Subcutaneous abdominal adipose tissue (tissue), 5 donors: ENCODE measurements around the gene GYS2.

Experiments
- H3K27ac ChIP-seq: one replicate; pipeline ENCODE4 v1.7.0; 2013; ENCODE audit warnings: low read depth, mild to moderate bottlenecking, inconsistent platforms, low read length, moderate library complexity
- H3K27me3 ChIP-seq, 5 donors: one replicate each; pipeline ENCODE4 v1.7.0; 2013; ENCODE audit warnings: low read length in 5 of 5, inconsistent platforms in 1 of 5; ENCODE audit not compliant: control insufficient read depth in 5 of 5, insufficient read depth in 4 of 5
- H3K36me3 ChIP-seq, 5 donors: one replicate each; pipeline ENCODE4 v1.7.0; 2013; ENCODE audit warnings: low read length in 5 of 5; ENCODE audit not compliant: control insufficient read depth in 5 of 5, insufficient read depth in 5 of 5
- H3K4me1 ChIP-seq, 5 donors: one replicate each; pipeline ENCODE4 v1.7.0; 2013; ENCODE audit warnings: low read length in 5 of 5, mild to moderate bottlenecking in 3 of 5, moderate library complexity in 1 of 5; ENCODE audit not compliant: control insufficient read depth in 5 of 5, insufficient read depth in 5 of 5
- H3K4me3 ChIP-seq, 5 donors: one replicate each; pipeline ENCODE4 v1.7.0; 2013; ENCODE audit warnings: low read length in 5 of 5, low read depth in 1 of 5
- H3K9ac ChIP-seq, 5 donors: one replicate each; pipeline ENCODE4 v1.7.0; 2013; ENCODE audit warnings: low read length in 5 of 5, mild to moderate bottlenecking in 4 of 5, moderate library complexity in 3 of 5
- H3K9me3 ChIP-seq, 5 donors: one replicate each; pipeline ENCODE4 v1.7.0; 2013; ENCODE audit warnings: low read length in 5 of 5; ENCODE audit not compliant: control insufficient read depth in 5 of 5
- donor health status: healthy.
- donor health status: healthy.
- donor health status: healthy.
- donor health status: healthy.
- donor health status: healthy.

Gene GYS2

DNA sequence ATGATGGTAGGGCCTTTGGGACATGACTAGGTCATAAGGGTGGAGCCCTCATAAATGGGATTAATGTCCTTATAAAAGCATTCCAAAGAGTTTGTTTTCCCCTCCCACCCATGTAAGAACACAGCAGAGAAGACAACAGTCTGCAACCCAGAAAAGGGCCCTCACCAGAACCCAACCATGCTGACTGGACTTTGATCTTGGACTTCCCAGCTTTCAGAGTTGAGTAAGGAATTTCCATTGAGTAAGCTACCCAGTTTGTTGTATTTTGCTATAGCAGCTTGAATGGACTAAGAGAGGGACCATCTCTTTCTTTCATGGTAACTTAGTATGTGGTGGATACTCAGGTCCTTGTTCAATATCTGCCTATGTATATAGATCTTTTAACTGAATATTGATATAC lies 81.5 kb downstream of the GYS2 start:
- peaks cover 0 to 4% (median 0%) of the 10 kb centered on the region in 5 donors for H3K27me3 ChIP-seq
- no peak overlapping the region for H3K27ac ChIP-seq
- no peak overlapping the region for H3K9ac ChIP-seq
- H3K4me3 ChIP-seq = no peak overlapping the region
- H3K4me1 ChIP-seq = peaks cover 0 to 16% (median 14%) of the 10 kb centered on the region in 5 donors
- H3K9me3 ChIP-seq = peaks cover 0 to 2% (median 0%) of the 10 kb centered on the region in 5 donors
- H3K36me3 ChIP-seq = peaks cover 0 to 3% (median 0%) of the 10 kb centered on the region in 5 donors

DNA sequence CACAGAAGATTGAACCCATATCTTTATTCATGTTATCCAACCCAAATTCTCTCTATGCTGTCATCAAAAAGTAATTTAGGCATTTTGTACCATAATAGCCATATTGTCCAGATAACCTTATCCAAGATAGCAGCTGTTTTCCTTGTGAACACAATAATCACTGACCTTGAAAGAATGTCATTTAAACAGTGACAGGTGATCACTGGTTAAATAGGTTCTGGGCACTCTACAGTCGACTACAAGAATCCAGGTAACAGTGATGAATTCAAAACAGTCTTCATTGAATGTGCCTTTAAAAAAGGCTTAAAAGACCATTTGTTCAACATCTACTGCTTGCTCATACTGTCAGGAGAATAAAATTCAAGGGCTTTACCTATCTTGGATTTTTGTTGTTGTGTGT lies 83.1 kb downstream of the GYS2 start:
- H3K27me3 ChIP-seq = no peaks in the 10 kb centered on the region
- H3K4me3 ChIP-seq = no peak overlapping the region
- H3K36me3 ChIP-seq = peaks cover 3 to 16% (median 7%) of the 10 kb centered on the region in 5 donors
- peaks cover 0 to under 1% (median 0%) of the 10 kb centered on the region in 5 donors for H3K4me1 ChIP-seq
- no peak overlapping the region for H3K27ac ChIP-seq
- H3K9me3 ChIP-seq = peaks cover 0 to 2% (median 0%) of the 10 kb centered on the region in 5 donors
- no peak overlapping the region for H3K9ac ChIP-seq

GRCh38 chr12:21518451-21518850 lies 86.2 kb downstream of the GYS2 start:
- Histone ChIP-seq H3K4me3 (no peak overlapping the region), H3K27ac (no peak overlapping the region), H3K4me1 (no peaks in the 10 kb centered on the region)

GRCh38 chr12:21516281-21516680 lies 88.4 kb downstream of the GYS2 start:
- Histone ChIP-seq H3K36me3 (peaks cover 31 to 52% (median 45%) of the 10 kb centered on the region in 5 donors), H3K27ac (no peak overlapping the region), H3K9ac (no peak overlapping the region), H3K27me3 (no peaks in the 10 kb centered on the region), H3K4me1 (no peaks in the 10 kb centered on the region), H3K9me3 (no peaks in the 10 kb centered on the region), H3K4me3 (no peak overlapping the region)

More at GRCh38 chr12:21518451-21518850, 86.2 kb downstream of the GYS2 start:
- H3K27me3 ChIP-seq = no peaks in the 10 kb centered on the region
- H3K9me3 ChIP-seq = no peaks in the 10 kb centered on the region
- peaks cover 24 to 42% (median 31%) of the 10 kb centered on the region in 5 donors for H3K36me3 ChIP-seq
- H3K9ac ChIP-seq = no peak overlapping the region

GRCh38 chr12:21509768-21510167 lies 94.9 kb downstream of the GYS2 start:
- H3K4me3 ChIP-seq = no peak overlapping the region
- H3K4me1 ChIP-seq = peaks cover 0 to 8% (median 6%) of the 10 kb centered on the region in 5 donors
- no peaks in the 10 kb centered on the region for H3K27me3 ChIP-seq
- peaks cover 24 to 42% (median 35%) of the 10 kb centered on the region in 5 donors for H3K36me3 ChIP-seq
- no peak overlapping the region for H3K27ac ChIP-seq
- no peak overlapping the region for H3K9ac ChIP-seq
- H3K9me3 ChIP-seq = no peaks in the 10 kb centered on the region

- H3K9me3 ChIP-seq = no peaks in the 10 kb centered on the region
- no peaks in the 10 kb centered on the region for H3K27me3 ChIP-seq
- peaks cover 0 to 22% (median 16%) of the 10 kb centered on the region in 5 donors for H3K4me1 ChIP-seq
- H3K9ac ChIP-seq = no peak overlapping the region
- no peak overlapping the region for H3K4me3 ChIP-seq
- peaks cover 10 to 27% (median 17%) of the 10 kb centered on the region in 5 donors for H3K36me3 ChIP-seq
- no peak overlapping the region for H3K27ac ChIP-seq
Measured at GRCh38 chr12:21507849-21508248, 96.8 kb downstream of the GYS2 start.

GRCh38 chr12:21505888-21506287 lies 98.8 kb downstream of the GYS2 start:
- peaks cover 0 to 34% (median 27%) of the 10 kb centered on the region in 5 donors for H3K4me1 ChIP-seq

GRCh38 chr12:21502872-21503271 lies 101.8 kb downstream of the GYS2 start:
- Histone ChIP-seq H3K9me3 (no peaks in the 10 kb centered on the region), H3K27ac (peak overlapping the region; percentile 91), H3K4me1 (peaks cover 0 to 47% (median 38%) of the 10 kb centered on the region in 5 donors), H3K4me3 (peak overlapping the region; percentile 83 to 98 (median 93)), H3K36me3 (peaks cover 5 to 14% (median 8%) of the 10 kb centered on the region in 5 donors), H3K27me3 (no peaks in the 10 kb centered on the region), H3K9ac (peak overlapping the region in 3 of 5 donors; percentile 90 to 98 (median 95))

More at GRCh38 chr12:21505888-21506287, 98.8 kb downstream of the GYS2 start:
- H3K27me3 ChIP-seq = no peaks in the 10 kb centered on the region
- H3K9me3 ChIP-seq = no peaks in the 10 kb centered on the region
- H3K4me3 ChIP-seq = no peak overlapping the region
- no peak overlapping the region for H3K27ac ChIP-seq
- H3K9ac ChIP-seq = peak overlapping the region in 1 of 5 donors; percentile 30
- peaks cover 3 to 27% (median 11%) of the 10 kb centered on the region in 5 donors for H3K36me3 ChIP-seq

DNA sequence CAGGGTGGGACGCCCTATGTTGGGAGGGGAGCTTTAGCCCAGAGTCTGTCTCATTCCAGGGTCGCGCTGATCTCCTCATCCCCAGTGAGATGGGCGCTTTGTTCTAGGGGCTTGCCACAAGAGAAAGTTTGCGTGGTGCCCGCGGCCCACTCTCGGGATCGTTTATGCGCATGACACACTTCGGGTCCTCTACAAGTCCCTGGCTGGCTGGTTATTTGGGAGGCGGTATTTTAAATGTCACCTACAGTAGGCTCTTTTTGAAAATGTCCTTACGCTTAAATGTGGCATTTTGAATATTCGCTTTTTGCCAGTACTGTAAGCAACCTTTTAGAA lies 102.5 kb downstream of the GYS2 start:
- Histone ChIP-seq H3K4me1 (peaks cover 0 to 47% (median 38%) of the 10 kb centered on the region in 5 donors), H3K27ac (peak overlapping the region; percentile 91), H3K9me3 (no peaks in the 10 kb centered on the region), H3K9ac (peak overlapping the region; percentile 70 to 98 (median 95)), H3K27me3 (no peaks in the 10 kb centered on the region), H3K36me3 (peaks cover 13 to 18% (median 13%) of the 10 kb centered on the region in 5 donors), H3K4me3 (peak overlapping the region; percentile 83 to 98 (median 93))

DNA sequence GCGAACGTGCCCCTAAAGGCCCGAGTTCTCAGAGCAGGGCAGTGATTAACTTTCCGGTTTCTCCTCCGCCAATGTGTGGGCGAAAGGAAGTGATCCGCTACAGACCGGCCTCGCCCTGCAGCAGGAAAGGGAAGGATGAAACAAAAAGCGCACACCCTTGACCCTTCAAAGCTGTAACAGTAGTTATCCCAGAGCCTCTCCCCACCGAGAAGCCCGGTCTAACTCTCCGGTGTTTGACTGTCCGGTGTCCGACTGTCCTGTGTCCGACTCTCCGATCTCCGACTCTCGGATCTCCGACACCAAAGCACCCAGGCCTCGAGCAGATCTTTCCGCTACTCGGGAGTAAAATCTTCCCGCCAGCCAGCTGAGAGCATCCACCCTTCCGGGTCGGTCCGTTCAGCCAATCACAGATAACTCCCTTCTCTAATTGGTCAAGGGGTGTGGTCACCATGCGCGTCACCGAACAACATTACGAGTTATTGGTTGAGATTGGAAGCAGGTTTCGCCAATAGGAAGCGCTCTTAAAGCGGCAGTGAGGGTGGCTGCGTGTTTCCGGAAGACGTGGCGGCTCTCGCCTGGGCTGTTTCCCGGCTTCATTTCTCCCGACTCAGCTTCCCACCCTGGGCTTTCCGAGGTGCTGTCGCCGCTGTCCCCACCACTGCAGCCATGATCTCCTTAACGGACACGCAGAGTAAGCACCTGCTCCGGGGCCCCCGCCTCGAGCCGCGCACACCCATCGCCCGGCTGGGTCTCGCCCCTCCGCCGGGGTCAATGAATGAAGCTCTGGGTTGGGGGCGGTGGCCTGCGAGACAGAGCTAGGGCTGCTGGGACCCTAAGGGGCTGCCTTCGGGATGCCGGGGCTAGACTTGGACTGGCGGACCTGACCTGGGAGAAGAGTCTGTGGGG lies 103.1 kb downstream of the GYS2 start, which contains the start of the genes GOLT1B and RECQL:
GOLT1B (plus strand) TSS at position 532 of the 906 bp plus-strand sequence; CDS start at position 667, 135 bp downstream.
RECQL (minus strand) TSS at position 378 of the 906 bp plus-strand sequence. CDS start 2,065 bp downstream, outside the sequence.
- peaks cover 0 to 47% (median 38%) of the 10 kb centered on the region in 5 donors for H3K4me1 ChIP-seq

More for the DNA sequence above, 103.1 kb downstream of the GYS2 start, which contains the start of the genes GOLT1B and RECQL:
- Histone ChIP-seq H3K4me3 (peak within 1 kb of the TSS; percentile 83 to 98 (median 93)), H3K27me3 (no peaks in the 10 kb centered on the region), H3K36me3 (peaks cover 17 to 24% (median 19%) of the 10 kb centered on the region in 5 donors), H3K9ac (peak within 1 kb of the TSS; percentile 70 to 98 (median 95)), H3K9me3 (no peaks in the 10 kb centered on the region), H3K27ac (peak within 1 kb of the TSS; percentile 91)
